ENCODE measurements around the gene DENND1A.
"Not testable (repeated sequence)": the region's sequence is repeated elsewhere in the genome, so short reads cannot be mapped to it uniquely, and the experiment has no call there.

The DENND1A gene

GRCh38 chr9:123440256-123440655 is 489.7 kb downstream of the DENND1A start:
- no peak for DNase-seq

GRCh38 chr9:123438821-123439220 is 491.1 kb downstream of the DENND1A start:
- DNase-seq = no peak

- peak; percentile 6 to 45 for DNase-seq
These were observed 491.6 kb downstream of the DENND1A start for GRCh38 chr9:123438321-123438720.

- DNase-seq = no peak
These were observed 492.7 kb downstream of the DENND1A start for GRCh38 chr9:123437201-123437600.

- DNase-seq = no peak
These were observed 494.5 kb downstream of the DENND1A start for GRCh38 chr9:123435471-123435870.

GRCh38 chr9:123434619-123435240 is 495.2 kb downstream of the DENND1A start:
- DNase-seq = no peak

- no peak for DNase-seq
These were observed 497.3 kb downstream of the DENND1A start for GRCh38 chr9:123432331-123433236.

GRCh38 chr9:123431581-123431980 is 498.3 kb downstream of the DENND1A start:
- no peak for DNase-seq

- DNase-seq = not testable (repeated sequence)
These were observed 501.5 kb downstream of the DENND1A start for GRCh38 chr9:123428450-123428849.

- no peak for DNase-seq
These were observed 503.5 kb downstream of the DENND1A start for GRCh38 chr9:123426406-123426805.

GRCh38 chr9:123425836-123426365 is 504.0 kb downstream of the DENND1A start:
- no peak for DNase-seq

- no peak for DNase-seq
These were observed 504.6 kb downstream of the DENND1A start for GRCh38 chr9:123425261-123425821.

GRCh38 chr9:123424552-123425225 is 505.2 kb downstream of the DENND1A start:
- no peak for DNase-seq

GRCh38 chr9:123424131-123424530 is 505.8 kb downstream of the DENND1A start:
- DNase-seq = no peak

GRCh38 chr9:123423311-123423640 is 506.6 kb downstream of the DENND1A start:
- DNase-seq = no peak

- DNase-seq = no peak
These were observed 507.2 kb downstream of the DENND1A start for GRCh38 chr9:123422635-123423310.

GRCh38 chr9:123421801-123422455 is 508.0 kb downstream of the DENND1A start:
- DNase-seq = no peak

- no peak for DNase-seq
These were observed 508.7 kb downstream of the DENND1A start for GRCh38 chr9:123421186-123421585.

- DNase-seq = no peak
These were observed 509.3 kb downstream of the DENND1A start for GRCh38 chr9:123420592-123421111.

- no peak for DNase-seq
These were observed 510.0 kb downstream of the DENND1A start for GRCh38 chr9:123419721-123420591.

GRCh38 chr9:123419091-123419490 is 510.8 kb downstream of the DENND1A start:
- no peak for DNase-seq
